IMR-90 (cell line): ENCODE results near the gene LPA. TPM values are rescaled to one million over a fixed set of nuclear protein-coding genes. Genes with fewer than 3 reads are reported as not detected.
"Not testable (repeated sequence)": the region's sequence is repeated elsewhere in the genome, so short reads cannot be mapped to it uniquely, and the experiment has no call there.

Experiments used
- ATAC-seq: fragments of 200-7000 bp; cut with Tn5 transposase; 2 replicates; pipeline ENCODE4 v1.9.1; 2020; ENCODE audit warnings: low read depth, mild to moderate bottlenecking, moderate library complexity
- BruUV-seq: library from RNA; stranded (reverse); fragments of 400-500 nt; replicated peaks from 2 replicates; lab custom pipeline; 2021; lab: Mats Ljungman, UMichigan
- CTCF ChIA-PET: fragments of 300-600 bp; formaldehyde crosslinking; extraction: SDS; loops from one replicate; lab custom pipeline; 2021; ENCODE audit warnings: antibody characterized with exemption; lab: Yijun Ruan, JAX
- POLR2A ChIA-PET: fragments of 300-600 bp; sonication (Branson Sonifier 250); formaldehyde crosslinking; loops from one replicate; lab custom pipeline; 2022; ENCODE audit warnings: antibody characterized with exemption; ENCODE audit not compliant: unreplicated experiment; lab: Charles Lee
- DNase-seq: peaks from one replicate; pipeline ENCODE4 v3.0.0; 2013
- H2AFZ ChIP-seq: replicated peaks from 2 replicates; pipeline ENCODE3; 2013; ENCODE audit warnings: low read length, mild to moderate bottlenecking; ENCODE audit not compliant: poor library complexity
- H2AK5ac ChIP-seq: 2 replicates; pipeline ENCODE4 v1.6.1; 2013; ENCODE audit warnings: low read depth, low read length, inconsistent platforms
- H2AK9ac ChIP-seq: replicated peaks from 2 replicates; pipeline ENCODE3; 2013; ENCODE audit warnings: mild to moderate bottlenecking, low read depth, low read length, moderate library complexity; ENCODE audit not compliant: poor library complexity
- H2BK120ac ChIP-seq: 2 replicates; pipeline ENCODE4 v1.6.1; 2013; ENCODE audit warnings: low read depth, low read length, inconsistent platforms
- H2BK15ac ChIP-seq: 3 replicates; pipeline ENCODE4 v1.6.1; 2013; ENCODE audit warnings: low read depth, low read length, inconsistent platforms
- H2BK20ac ChIP-seq: 2 replicates; pipeline ENCODE4 v1.6.1; 2013; ENCODE audit warnings: low read depth, mild to moderate bottlenecking, inconsistent platforms, low read length, moderate library complexity
- H2BK5ac ChIP-seq: 2 replicates; pipeline ENCODE4 v1.6.1; 2013; ENCODE audit warnings: mild to moderate bottlenecking, low read depth, low read length, inconsistent platforms; ENCODE audit not compliant: poor library complexity, severe bottlenecking
- H3K14ac ChIP-seq: replicated peaks from 2 replicates; pipeline ENCODE4 v1.6.1; 2013; ENCODE audit warnings: low read depth, low read length, inconsistent platforms
- H3K18ac ChIP-seq: 2 replicates; pipeline ENCODE4 v1.6.1; 2013; ENCODE audit warnings: low read depth, low read length, control low read depth
- H3K23ac ChIP-seq: 2 replicates; pipeline ENCODE4 v1.6.1; 2013; ENCODE audit warnings: low read depth, low read length, inconsistent platforms
- H3K27ac ChIP-seq: 2 replicates; pipeline ENCODE4 v1.5.1; 2013; ENCODE audit warnings: mild to moderate bottlenecking, control low read depth, low read length; ENCODE audit not compliant: insufficient read depth
- H3K27me3 ChIP-seq: 2 replicates; pipeline ENCODE4 v1.6.1; 2013; ENCODE audit warnings: low read length; ENCODE audit not compliant: control insufficient read depth, insufficient read depth
- H3K36me3 ChIP-seq: 2 replicates; pipeline ENCODE4 v1.6.1; 2013; ENCODE audit warnings: low read length, mixed read lengths; ENCODE audit not compliant: control insufficient read depth, insufficient read depth
- H3K4ac ChIP-seq: 2 replicates; pipeline ENCODE4 v1.6.1; 2013; ENCODE audit warnings: low read depth, low read length, inconsistent platforms
- H3K4me1 ChIP-seq: 2 replicates; pipeline ENCODE4 v1.6.1; 2013; ENCODE audit warnings: low read length, mixed read lengths; ENCODE audit not compliant: control insufficient read depth, insufficient read depth
- H3K4me2 ChIP-seq: 2 replicates; pipeline ENCODE4 v1.6.1; 2013; ENCODE audit warnings: low read depth, mild to moderate bottlenecking, control low read depth, low read length, moderate library complexity
- H3K4me3 ChIP-seq: 2 replicates; pipeline ENCODE4 v1.5.1; 2013; ENCODE audit warnings: low read depth, mild to moderate bottlenecking, control low read depth, low read length, moderate library complexity; ENCODE audit not compliant: insufficient read depth
- H3K56ac ChIP-seq: 2 replicates; pipeline ENCODE4 v1.6.1; 2013; ENCODE audit warnings: low read length, inconsistent platforms; ENCODE audit not compliant: insufficient read depth; ENCODE audit errors: extremely low read depth
- H3K79me1 ChIP-seq, 2 experiments: 2 replicates each; pipeline ENCODE4 v1.6.1; 2013; ENCODE audit warnings: low read length in 2 of 2, inconsistent platforms in 1 of 2, low read depth in 1 of 2
- H3K9ac ChIP-seq: 2 replicates; pipeline ENCODE4 v1.6.1; 2013; ENCODE audit warnings: low read depth, low read length, control low read depth
- H3K9me1 ChIP-seq: 2 replicates; pipeline ENCODE4 v1.6.1; 2013; ENCODE audit warnings: low read length, inconsistent platforms; ENCODE audit not compliant: insufficient read depth
- H3K9me3 ChIP-seq: 2 replicates; pipeline ENCODE4 v1.6.1; 2013; ENCODE audit warnings: low read length; ENCODE audit not compliant: control insufficient read depth, insufficient read depth
- H4K20me1 ChIP-seq: 2 replicates; pipeline ENCODE4 v1.6.1; 2013; ENCODE audit warnings: low read length, inconsistent platforms; ENCODE audit not compliant: insufficient read depth
- H4K5ac ChIP-seq: 2 replicates; pipeline ENCODE4 v1.6.1; 2013; ENCODE audit warnings: mild to moderate bottlenecking, low read depth, low read length, control low read depth
- H4K8ac ChIP-seq, 2 experiments: 2 replicates each; pipeline ENCODE4 v1.6.1; 2013; ENCODE audit warnings: low read depth in 2 of 2, low read length in 2 of 2, control low read depth in 1 of 2, inconsistent platforms in 1 of 2
- H4K91ac ChIP-seq: 2 replicates; pipeline ENCODE4 v1.6.1; 2013; ENCODE audit warnings: low read depth, low read length, inconsistent platforms; ENCODE audit not compliant: insufficient read depth
- WGBS, 2 experiments: methylation state at CpG; one replicate each; pipeline versions ENCODE4 v1.1.5 to v1.1.7; 2013; ENCODE audit warnings: missing lambda C conversion rate in 2 of 2; ENCODE audit not compliant: insufficient read length in 1 of 2; ENCODE audit errors: extremely low coverage in 2 of 2; 5-methylcytosine and 5-hydroxymethylcytosine counted together
- dilution Hi-C: fragments of 300-500 bp; cut with HindIII; formaldehyde crosslinking; loops from one replicate; pipeline ENCODE4 v1.14.3; 2018; ENCODE audit warnings: low sequenced_read_pairs; ENCODE audit not compliant: unreplicated experiment
- in situ Hi-C: fragments of 300-500 bp; cut with MboI; formaldehyde crosslinking; loops from 3 replicates; pipeline ENCODE4 v1.14.3; 2019; ENCODE audit warnings: low sequenced_read_pairs, inconsistent platforms, mixed read lengths
- intact Hi-C: fragments of 100-400 bp; cut with micrococcal nuclease; formaldehyde crosslinking; loops from 2 replicates; pipeline ENCODE4 v1.10.0; 2022
- polyA plus RNA-seq, 3 experiments: library from polyadenylated mRNA; depleted of rRNA; stranded (reverse); fragments of >200 nt; gene quantifications; 2 replicates each; pipeline ENCODE4 v1.2.3, GENCODE V29; 2012; ENCODE audit warnings: low replicate concordance in 1 of 3
- total RNA-seq: library from RNA; depleted of rRNA; stranded (reverse); fragments of >200 nt; gene quantifications from 2 replicates; pipeline ENCODE4 v1.2.3, GENCODE V29; 2012

LPA gene
- total and polyA plus RNA-seq, 2 of the 4 experiments (the other 2 are of a cell fraction), result not detected

GRCh38 chr6:160676418-160676817 is 12.3 kb upstream of the LPA start:
- H2BK120ac ChIP-seq, H2BK20ac ChIP-seq, H3K27ac ChIP-seq, H3K4ac ChIP-seq, H3K4me2 ChIP-seq, H2BK5ac ChIP-seq, H3K56ac ChIP-seq, H2AK5ac ChIP-seq, intact Hi-C loops, H3K9me1 ChIP-seq, H2AK9ac ChIP-seq, H3K23ac ChIP-seq, dilution Hi-C loops, ATAC-seq, H3K4me3 ChIP-seq, H3K27me3 ChIP-seq, H4K91ac ChIP-seq, H3K79me1 ChIP-seq, H3K14ac ChIP-seq, POLR2A ChIA-PET, H2BK15ac ChIP-seq, H3K4me1 ChIP-seq, H4K8ac ChIP-seq, DNase-seq, in situ Hi-C loops, H4K5ac ChIP-seq, H3K36me3 ChIP-seq, H3K9ac ChIP-seq, H2AFZ ChIP-seq, CTCF ChIA-PET, H3K18ac ChIP-seq, BruUV-seq, H4K20me1 ChIP-seq: not testable (repeated sequence)
- peaks cover 10% of the 10 kb centered on the region for H3K9me3 ChIP-seq
- WGBS, 2 experiments, result 29% methylated on average over 1 of the region's 5 CpGs; no CpG with 5 or more reads in 1 of the 2 experiments
